WTC11 (cell line): ENCODE data around the gene TBC1D12. TPM values are rescaled to one million over a fixed set of nuclear protein-coding genes. Genes with fewer than 3 reads are reported as not detected.

Experiments
- CREB1 ChIP-seq: sonication (generic); formaldehyde crosslinking; IDR thresholded peaks from 2 replicates; pipeline ENCODE4 v1.8.0; 2023; ENCODE audit warnings: mild to moderate bottlenecking, missing genetic modification reagents
- ELF4 ChIP-seq: sonication (generic); formaldehyde crosslinking; IDR thresholded peaks from 2 replicates; pipeline ENCODE4 v1.8.1; 2022; ENCODE audit warnings: low read depth, mild to moderate bottlenecking, moderate library complexity, missing genetic modification reagents
- FOXP1 ChIP-seq: sonication (generic); formaldehyde crosslinking; IDR thresholded peaks from 2 replicates; pipeline ENCODE4 v1.8.0; 2022; ENCODE audit warnings: missing genetic modification reagents, mild to moderate bottlenecking, moderate library complexity, borderline replicate concordance
- FOXP4 ChIP-seq: sonication (generic); formaldehyde crosslinking; IDR thresholded peaks from 2 replicates; pipeline ENCODE4 v1.8.0; 2022; ENCODE audit warnings: mild to moderate bottlenecking, missing genetic modification reagents
- GRHL2 ChIP-seq: fragments of 250-450 bp; sonication (Bioruptor Pico); IDR thresholded peaks from 2 replicates; pipeline ENCODE4 v1.8.0; 2022; ENCODE audit warnings: mild to moderate bottlenecking, moderate library complexity; ENCODE audit not compliant: insufficient replicate concordance, severe bottlenecking
- IRF1 ChIP-seq: sonication (generic); formaldehyde crosslinking; IDR thresholded peaks from 2 replicates; pipeline ENCODE4 v1.8.0; 2023; ENCODE audit warnings: missing genetic modification reagents
- IRF2 ChIP-seq: sonication (generic); formaldehyde crosslinking; IDR thresholded peaks from 2 replicates; pipeline ENCODE4 v1.8.0; 2022; ENCODE audit warnings: low read depth, missing genetic modification reagents, borderline replicate concordance
- MAX ChIP-seq: sonication (generic); formaldehyde crosslinking; IDR thresholded peaks from 2 replicates; pipeline ENCODE4 v1.8.0; 2022; ENCODE audit warnings: mild to moderate bottlenecking, missing genetic modification reagents
- NFE2L1 ChIP-seq: sonication (generic); formaldehyde crosslinking; IDR thresholded peaks from 2 replicates; pipeline ENCODE4 v1.8.1; 2023; ENCODE audit warnings: missing genetic modification reagents
- OVOL2 ChIP-seq: fragments of 250-450 bp; sonication (Bioruptor Pico); IDR thresholded peaks from 2 replicates; pipeline ENCODE4 v1.9.0; 2021; ENCODE audit warnings: mild to moderate bottlenecking, borderline replicate concordance
- SMAD3 ChIP-seq: sonication (generic); formaldehyde crosslinking; IDR thresholded peaks from 2 replicates; pipeline ENCODE4 v1.8.0; 2022; ENCODE audit warnings: missing genetic modification reagents, mild to moderate bottlenecking, borderline replicate concordance
- TEAD1 ChIP-seq: sonication (generic); formaldehyde crosslinking; IDR thresholded peaks from 2 replicates; pipeline ENCODE4 v1.8.0; 2022; ENCODE audit warnings: mild to moderate bottlenecking, missing genetic modification reagents
- TEAD4 ChIP-seq: sonication (generic); formaldehyde crosslinking; IDR thresholded peaks from 2 replicates; pipeline ENCODE4 v1.8.0; 2022; ENCODE audit warnings: mild to moderate bottlenecking, missing genetic modification reagents
- ZNF121 ChIP-seq: sonication (generic); formaldehyde crosslinking; IDR thresholded peaks from 2 replicates; pipeline ENCODE4 v1.8.0; 2023; ENCODE audit warnings: missing genetic modification reagents
- ZNF281 ChIP-seq: sonication (generic); formaldehyde crosslinking; IDR thresholded peaks from 2 replicates; pipeline ENCODE4 v1.8.0; 2023; ENCODE audit warnings: mild to moderate bottlenecking, missing genetic modification reagents
- ZNF512 ChIP-seq: sonication (generic); formaldehyde crosslinking; IDR thresholded peaks from 2 replicates; pipeline ENCODE4 v1.8.1; 2022; ENCODE audit warnings: missing genetic modification reagents, borderline replicate concordance
- total RNA-seq: library from RNA; stranded (reverse); gene quantifications from 3 replicates; pipeline ENCODE4 v1.2.3, GENCODE V29; 2021
- TF ChIP-seq, protein P1 (sequence below): sonication (generic); formaldehyde crosslinking; IDR thresholded peaks from 2 replicates; pipeline ENCODE4 v1.8.1; 2023; ENCODE audit warnings: mild to moderate bottlenecking, missing genetic modification reagents, borderline replicate concordance
- TF ChIP-seq, protein P2 (sequence below): sonication (generic); formaldehyde crosslinking; IDR thresholded peaks from 2 replicates; pipeline ENCODE4 v1.8.1; 2023; ENCODE audit warnings: mild to moderate bottlenecking, missing genetic modification reagents
- TF ChIP-seq, protein P3 (sequence below): sonication (generic); formaldehyde crosslinking; IDR thresholded peaks from 2 replicates; pipeline ENCODE4 v1.8.1; 2022; ENCODE audit warnings: low read depth, mild to moderate bottlenecking, moderate library complexity, missing genetic modification reagents, borderline replicate concordance

TBC1D12 gene
- total RNA-seq, 1 experiment from 2014 or later, result 2.2 TPM

DNA sequence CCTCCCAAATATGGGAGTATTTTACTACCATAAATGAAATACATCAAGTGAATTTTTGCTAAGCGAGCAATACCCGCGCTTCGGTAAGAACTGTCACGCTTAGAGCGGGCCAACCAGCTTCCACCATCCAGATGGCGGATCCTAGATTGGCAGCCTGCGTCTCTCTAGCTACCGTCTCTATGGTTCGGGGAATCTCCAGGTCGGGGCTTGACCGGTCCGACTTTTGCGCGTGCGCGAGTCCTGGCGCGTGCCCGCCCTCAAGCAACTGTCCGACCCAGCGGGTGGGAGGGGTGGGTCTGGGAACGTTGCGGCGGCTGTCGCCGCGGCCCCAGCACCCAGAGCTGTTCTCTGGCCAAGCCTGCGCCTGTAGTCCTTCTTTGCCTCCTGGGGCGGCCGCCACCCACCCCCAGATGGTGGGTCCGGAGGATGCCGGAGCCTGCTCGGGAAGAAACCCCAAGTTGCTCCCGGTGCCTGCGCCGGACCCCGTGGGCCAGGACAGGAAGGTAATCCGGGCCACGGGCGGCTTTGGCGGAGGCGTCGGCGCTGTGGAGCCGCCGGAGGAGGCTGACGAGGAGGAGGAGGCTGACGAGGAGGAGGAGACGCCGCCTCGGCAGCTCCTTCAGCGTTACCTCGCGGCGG is at the start of gene TBC1D12 (continued):
- TF ChIP-seq, protein P1, sequence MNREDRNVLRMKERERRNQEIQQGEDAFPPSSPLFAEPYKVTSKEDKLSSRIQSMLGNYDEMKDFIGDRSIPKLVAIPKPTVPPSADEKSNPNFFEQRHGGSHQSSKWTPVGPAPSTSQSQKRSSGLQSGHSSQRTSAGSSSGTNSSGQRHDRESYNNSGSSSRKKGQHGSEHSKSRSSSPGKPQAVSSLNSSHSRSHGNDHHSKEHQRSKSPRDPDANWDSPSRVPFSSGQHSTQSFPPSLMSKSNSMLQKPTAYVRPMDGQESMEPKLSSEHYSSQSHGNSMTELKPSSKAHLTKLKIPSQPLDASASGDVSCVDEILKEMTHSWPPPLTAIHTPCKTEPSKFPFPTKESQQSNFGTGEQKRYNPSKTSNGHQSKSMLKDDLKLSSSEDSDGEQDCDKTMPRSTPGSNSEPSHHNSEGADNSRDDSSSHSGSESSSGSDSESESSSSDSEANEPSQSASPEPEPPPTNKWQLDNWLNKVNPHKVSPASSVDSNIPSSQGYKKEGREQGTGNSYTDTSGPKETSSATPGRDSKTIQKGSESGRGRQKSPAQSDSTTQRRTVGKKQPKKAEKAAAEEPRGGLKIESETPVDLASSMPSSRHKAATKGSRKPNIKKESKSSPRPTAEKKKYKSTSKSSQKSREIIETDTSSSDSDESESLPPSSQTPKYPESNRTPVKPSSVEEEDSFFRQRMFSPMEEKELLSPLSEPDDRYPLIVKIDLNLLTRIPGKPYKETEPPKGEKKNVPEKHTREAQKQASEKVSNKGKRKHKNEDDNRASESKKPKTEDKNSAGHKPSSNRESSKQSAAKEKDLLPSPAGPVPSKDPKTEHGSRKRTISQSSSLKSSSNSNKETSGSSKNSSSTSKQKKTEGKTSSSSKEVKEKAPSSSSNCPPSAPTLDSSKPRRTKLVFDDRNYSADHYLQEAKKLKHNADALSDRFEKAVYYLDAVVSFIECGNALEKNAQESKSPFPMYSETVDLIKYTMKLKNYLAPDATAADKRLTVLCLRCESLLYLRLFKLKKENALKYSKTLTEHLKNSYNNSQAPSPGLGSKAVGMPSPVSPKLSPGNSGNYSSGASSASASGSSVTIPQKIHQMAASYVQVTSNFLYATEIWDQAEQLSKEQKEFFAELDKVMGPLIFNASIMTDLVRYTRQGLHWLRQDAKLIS (CRISPR knock-in tag), result no peak
- no peak for TF ChIP-seq CREB1
- peak; percentile 38; the same call in 1 of the 2 replicates for TF ChIP-seq IRF1 (CRISPR knock-in tag)
- no peak for TF ChIP-seq ELF4 (CRISPR knock-in tag)
- TF ChIP-seq, protein P2, sequence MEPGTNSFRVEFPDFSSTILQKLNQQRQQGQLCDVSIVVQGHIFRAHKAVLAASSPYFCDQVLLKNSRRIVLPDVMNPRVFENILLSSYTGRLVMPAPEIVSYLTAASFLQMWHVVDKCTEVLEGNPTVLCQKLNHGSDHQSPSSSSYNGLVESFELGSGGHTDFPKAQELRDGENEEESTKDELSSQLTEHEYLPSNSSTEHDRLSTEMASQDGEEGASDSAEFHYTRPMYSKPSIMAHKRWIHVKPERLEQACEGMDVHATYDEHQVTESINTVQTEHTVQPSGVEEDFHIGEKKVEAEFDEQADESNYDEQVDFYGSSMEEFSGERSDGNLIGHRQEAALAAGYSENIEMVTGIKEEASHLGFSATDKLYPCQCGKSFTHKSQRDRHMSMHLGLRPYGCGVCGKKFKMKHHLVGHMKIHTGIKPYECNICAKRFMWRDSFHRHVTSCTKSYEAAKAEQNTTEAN, result 0 out of 2 replicates have a peak, but pooled peaks have one; percentile 37
- TF ChIP-seq FOXP4 (CRISPR knock-in tag), result no peak
- peak; percentile 89 for TF ChIP-seq MAX
- TF ChIP-seq ZNF512 (CRISPR knock-in tag), result no peak
- no peak for TF ChIP-seq TEAD4 (CRISPR knock-in tag)
- TF ChIP-seq, protein P3, sequence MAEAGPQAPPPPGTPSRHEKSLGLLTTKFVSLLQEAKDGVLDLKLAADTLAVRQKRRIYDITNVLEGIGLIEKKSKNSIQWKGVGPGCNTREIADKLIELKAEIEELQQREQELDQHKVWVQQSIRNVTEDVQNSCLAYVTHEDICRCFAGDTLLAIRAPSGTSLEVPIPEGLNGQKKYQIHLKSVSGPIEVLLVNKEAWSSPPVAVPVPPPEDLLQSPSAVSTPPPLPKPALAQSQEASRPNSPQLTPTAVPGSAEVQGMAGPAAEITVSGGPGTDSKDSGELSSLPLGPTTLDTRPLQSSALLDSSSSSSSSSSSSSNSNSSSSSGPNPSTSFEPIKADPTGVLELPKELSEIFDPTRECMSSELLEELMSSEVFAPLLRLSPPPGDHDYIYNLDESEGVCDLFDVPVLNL (CRISPR knock-in tag), result no peak
- no peak for TF ChIP-seq IRF2 (CRISPR knock-in tag)
- TF ChIP-seq FOXP1 (CRISPR knock-in tag), result peak; percentile 77; the same call in 1 of the 2 replicates
- TF ChIP-seq TEAD1 (CRISPR knock-in tag), result peak; percentile 66; the same call in 1 of the 2 replicates
- no peak for TF ChIP-seq ZNF121 (CRISPR knock-in tag)
- TF ChIP-seq NFE2L1 (CRISPR knock-in tag), result no peak
- TF ChIP-seq ZNF281 (CRISPR knock-in tag), result no peak
- TF ChIP-seq OVOL2 (CRISPR knock-in tag), result no peak
- no peak for TF ChIP-seq GRHL2 (CRISPR knock-in tag)
- TF ChIP-seq SMAD3 (CRISPR knock-in tag), result no peak
